Measurements from ENCODE around the gene MXD3.

DNA sequence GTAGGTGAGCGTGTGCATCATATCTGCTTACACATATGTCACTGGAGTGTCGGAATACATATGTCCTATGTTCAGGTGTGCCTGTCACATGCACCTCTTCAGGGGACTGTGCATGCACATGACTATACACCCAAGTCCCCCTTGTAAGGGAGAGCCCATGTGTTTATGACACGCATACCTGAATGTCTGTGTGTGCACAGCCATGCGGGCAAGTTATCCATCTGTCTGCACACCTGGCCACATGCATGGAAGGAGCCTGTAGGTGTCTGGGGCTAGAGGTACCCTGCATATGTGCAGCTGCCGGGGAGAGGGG is 45.4 kb upstream of the MXD3 start:
- TF ChIP-seq, protein P1, sequence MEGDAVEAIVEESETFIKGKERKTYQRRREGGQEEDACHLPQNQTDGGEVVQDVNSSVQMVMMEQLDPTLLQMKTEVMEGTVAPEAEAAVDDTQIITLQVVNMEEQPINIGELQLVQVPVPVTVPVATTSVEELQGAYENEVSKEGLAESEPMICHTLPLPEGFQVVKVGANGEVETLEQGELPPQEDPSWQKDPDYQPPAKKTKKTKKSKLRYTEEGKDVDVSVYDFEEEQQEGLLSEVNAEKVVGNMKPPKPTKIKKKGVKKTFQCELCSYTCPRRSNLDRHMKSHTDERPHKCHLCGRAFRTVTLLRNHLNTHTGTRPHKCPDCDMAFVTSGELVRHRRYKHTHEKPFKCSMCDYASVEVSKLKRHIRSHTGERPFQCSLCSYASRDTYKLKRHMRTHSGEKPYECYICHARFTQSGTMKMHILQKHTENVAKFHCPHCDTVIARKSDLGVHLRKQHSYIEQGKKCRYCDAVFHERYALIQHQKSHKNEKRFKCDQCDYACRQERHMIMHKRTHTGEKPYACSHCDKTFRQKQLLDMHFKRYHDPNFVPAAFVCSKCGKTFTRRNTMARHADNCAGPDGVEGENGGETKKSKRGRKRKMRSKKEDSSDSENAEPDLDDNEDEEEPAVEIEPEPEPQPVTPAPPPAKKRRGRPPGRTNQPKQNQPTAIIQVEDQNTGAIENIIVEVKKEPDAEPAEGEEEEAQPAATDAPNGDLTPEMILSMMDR (IDR thresholded peaks at IDR 0.05; ENCODE audit: low read length) = no peak
- TF ChIP-seq EZH2phosphoT487 (IDR thresholded peaks at IDR 0.05; ENCODE audit: low read length) (no peak), EZH2 (optimal IDR thresholded peaks at IDR 0.05; ENCODE audit: low read depth, low read length) (no peak)

Data from MM.1S (cell line).